Urinary bladder (tissue), 4 donors: ENCODE measurements around the gene MIP. TPM values are rescaled to one million over a fixed set of nuclear protein-coding genes. Genes with fewer than 3 reads are reported as not detected.
A peak's percentile ranks its signal among the peaks of the same experiment; 100 is the strongest.
"Not testable (repeated sequence)": the region's sequence is repeated elsewhere in the genome, so short reads cannot be mapped to it uniquely, and the experiment has no call there.

Experiments
- DNase-seq: peaks from one replicate; pipeline ENCODE4 v3.0.0-alpha.2; 2015; ENCODE audit errors: extremely low spot score
- H3K27ac ChIP-seq: one replicate; pipeline ENCODE4 v1.5.1; 2013; ENCODE audit warnings: low read depth, mild to moderate bottlenecking, moderate library complexity
- H3K36me3 ChIP-seq: one replicate; pipeline ENCODE4 v1.6.1; 2013; ENCODE audit warnings: mild to moderate bottlenecking, moderate library complexity; ENCODE audit not compliant: insufficient read depth
- H3K4me1 ChIP-seq: one replicate; pipeline ENCODE4 v1.6.1; 2013; ENCODE audit warnings: mild to moderate bottlenecking, moderate library complexity; ENCODE audit not compliant: insufficient read depth
- H3K4me3 ChIP-seq: one replicate; pipeline ENCODE4 v1.5.1; 2013; ENCODE audit warnings: low read depth, low read length
- WGBS: extraction: QIAGEN DNeasy Blood & Tissue Kit; methylation state at CpG from one replicate; pipeline ENCODE4 v1.1.7; 2013; 5-methylcytosine and 5-hydroxymethylcytosine counted together
- polyA plus RNA-seq: library from polyadenylated mRNA; stranded (reverse); fragments of 200-250 nt; gene quantifications from one replicate; pipeline ENCODE4 v1.2.3, GENCODE V29; 2013
- total RNA-seq: library from RNA; depleted of rRNA; stranded (reverse); fragments of >200 nt; gene quantifications from one replicate; pipeline ENCODE4 v1.2.3, GENCODE V29; 2014
- donor health status: healthy with polysubstance abuse.
- donor health status: healthy.

The MIP gene
- total RNA-seq (not detected), polyA plus RNA-seq (not detected)

DNA sequence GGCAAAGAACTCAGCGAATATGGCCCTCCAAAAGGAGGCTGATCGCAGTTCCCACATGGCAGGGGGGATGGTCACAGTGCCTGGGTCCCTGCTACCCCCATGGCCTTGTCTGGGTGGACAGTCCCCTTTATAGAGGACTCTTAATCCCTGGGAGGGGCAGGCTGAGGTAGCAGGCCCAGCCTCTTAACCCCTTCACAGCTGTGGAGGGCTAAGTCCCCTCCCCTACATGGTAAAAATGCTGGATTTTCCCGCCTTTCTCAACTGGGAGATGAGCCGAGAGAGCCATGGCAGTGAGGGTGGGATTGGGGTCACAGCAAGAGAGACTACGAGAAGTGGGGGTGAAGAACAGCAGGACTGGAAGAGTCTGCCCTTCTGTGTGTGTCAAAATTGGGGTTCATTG lies at the start of gene MIP:
MIP (minus strand) TSS at position 101 of the 400 bp plus-strand sequence; CDS start at position 57, 44 bp downstream.
- H3K4me1 ChIP-seq, result no peaks in the 10 kb centered on the region
- 83% methylated on average over 5 of the region's 5 CpGs for WGBS
- no peaks in the 10 kb centered on the region for H3K36me3 ChIP-seq
- no peak within 1 kb of the TSS for H3K27ac ChIP-seq
- H3K4me3 ChIP-seq, result no peak within 1 kb of the TSS
- DNase-seq, result no peak

DNA sequence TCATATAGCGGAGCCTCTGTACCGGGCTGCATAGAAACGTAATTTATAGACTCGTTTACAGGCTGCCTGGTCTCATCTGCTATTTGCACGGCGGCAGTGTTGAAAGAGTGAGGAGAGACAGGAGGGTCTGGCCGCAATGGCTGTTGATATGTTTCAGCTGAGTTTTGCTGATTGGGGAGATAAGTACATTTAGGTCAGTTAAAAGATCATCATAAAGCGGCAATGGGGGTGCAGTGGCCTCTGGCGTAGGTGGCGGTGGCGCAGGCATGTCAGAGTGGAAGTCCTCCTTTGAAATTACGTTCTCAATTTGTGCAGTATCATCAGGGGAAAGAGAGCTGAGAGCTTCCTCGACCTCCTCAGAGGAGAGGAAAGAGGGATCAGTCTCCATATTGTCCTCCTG lies 45.4 kb upstream of the MIP start:
- not testable (repeated sequence) for H3K4me1 ChIP-seq, H3K27ac ChIP-seq, DNase-seq, H3K36me3 ChIP-seq, H3K4me3 ChIP-seq
- 75% methylated on average over 13 of the region's 13 CpGs for WGBS

DNA sequence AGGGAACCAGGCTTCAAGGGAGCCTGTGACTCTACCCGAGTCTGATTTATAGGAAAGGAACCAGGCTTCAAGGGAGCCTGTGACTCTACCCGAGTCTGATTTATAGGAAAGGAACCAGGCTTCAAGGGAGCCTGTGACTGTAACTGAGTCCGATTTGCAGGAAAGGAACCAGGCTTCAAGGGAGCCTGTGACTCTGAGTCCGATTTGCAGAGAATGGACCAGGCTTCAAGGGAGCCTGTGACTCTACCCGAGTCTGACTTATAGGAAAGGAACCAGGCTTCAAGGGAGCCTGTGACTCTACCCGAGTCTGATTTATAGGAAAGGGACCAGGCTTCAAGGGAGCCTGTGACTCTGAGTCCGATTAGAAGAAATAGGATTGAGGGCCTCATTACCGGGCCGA lies 45.0 kb upstream of the MIP start:
- H3K27ac ChIP-seq, H3K4me1 ChIP-seq, H3K36me3 ChIP-seq, H3K4me3 ChIP-seq, DNase-seq: not testable (repeated sequence)
- 65% methylated on average over 9 of the region's 9 CpGs for WGBS

DNA sequence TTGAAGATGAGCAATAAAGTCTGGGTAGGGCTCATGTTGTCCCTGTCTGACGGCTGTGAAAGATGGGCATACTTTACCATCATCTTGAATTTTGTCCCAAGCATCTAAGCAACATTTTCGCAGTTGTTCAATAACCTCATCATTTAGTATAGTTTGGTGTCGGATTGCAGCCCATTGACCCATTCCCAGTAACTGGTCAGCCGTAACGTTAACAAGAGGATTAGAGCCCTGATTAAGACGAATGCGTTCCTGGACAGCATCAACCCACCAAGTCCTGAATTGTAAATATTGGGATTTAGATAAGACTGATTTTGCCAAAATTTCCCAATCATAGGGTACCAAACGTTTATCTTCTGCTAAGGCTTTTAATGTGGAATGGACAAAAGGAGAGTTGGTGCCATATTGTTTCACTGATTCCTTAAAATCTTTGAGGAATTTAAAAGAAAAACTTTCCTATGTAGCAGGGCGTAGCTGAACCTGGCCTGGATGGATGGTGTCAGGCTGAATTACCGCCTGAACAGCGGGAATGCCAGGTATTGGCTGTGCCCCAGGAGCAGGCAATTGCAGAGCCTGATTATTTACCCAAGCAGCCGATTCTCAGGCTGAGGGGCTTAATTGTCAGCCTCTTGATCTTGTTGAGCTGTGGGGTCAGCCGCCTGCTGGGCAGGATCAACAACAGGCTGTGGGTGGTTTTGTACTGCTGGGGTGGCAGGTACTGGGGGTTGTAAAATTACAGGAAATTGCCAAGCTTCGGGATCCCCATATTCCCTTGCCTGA lies 43.9 kb upstream of the MIP start:
- H3K4me3 ChIP-seq, H3K27ac ChIP-seq, DNase-seq, H3K36me3 ChIP-seq, H3K4me1 ChIP-seq: not testable (repeated sequence)
- WGBS, result 61% methylated on average over 14 of the region's 14 CpGs

DNA sequence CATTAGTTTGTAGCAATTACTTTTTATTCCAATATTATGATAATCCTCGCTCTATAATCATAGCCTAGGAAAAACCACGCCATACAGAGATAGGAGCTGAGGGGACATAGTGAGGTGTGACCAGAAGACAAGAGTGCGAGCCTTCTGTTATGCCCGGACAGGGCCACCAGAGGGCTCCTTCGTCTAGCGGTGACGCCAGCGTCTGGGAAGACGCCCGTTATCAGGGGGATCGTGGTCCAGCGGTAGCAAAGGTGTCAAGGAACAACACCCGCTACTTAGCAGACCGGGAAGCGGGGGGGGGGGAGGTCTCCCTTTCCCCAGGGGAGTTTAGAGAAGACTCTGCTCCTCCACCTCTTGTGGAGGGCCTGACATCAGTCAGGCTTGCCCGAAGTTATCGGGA lies 42.2 kb upstream of the MIP start:
- H3K4me3 ChIP-seq, H3K27ac ChIP-seq, H3K36me3 ChIP-seq, H3K4me1 ChIP-seq, DNase-seq: not testable (repeated sequence)
- 9% methylated on average over 17 of the region's 17 CpGs for WGBS

DNA sequence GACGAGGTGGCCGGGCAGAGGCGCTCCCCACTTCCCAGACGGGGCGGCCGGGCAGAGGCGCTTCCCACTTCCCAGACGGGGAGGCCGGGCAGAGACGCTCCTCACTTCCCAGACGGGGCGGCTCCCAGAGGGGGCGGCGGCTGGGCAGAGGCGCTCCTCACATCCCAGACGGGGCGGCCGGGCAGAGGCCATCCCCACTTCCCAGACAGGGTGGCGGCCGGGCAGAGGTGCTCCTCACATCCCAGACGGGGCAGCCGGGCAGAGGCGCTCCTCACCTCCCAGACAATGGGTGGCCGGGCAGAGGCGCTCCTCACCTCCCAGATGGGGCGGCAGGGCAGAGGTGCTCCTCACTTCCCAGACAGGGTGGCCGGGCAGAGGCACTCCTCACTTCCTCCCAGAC lies 40.0 kb upstream of the MIP start:
- not testable (repeated sequence) for H3K27ac ChIP-seq, H3K4me3 ChIP-seq, H3K36me3 ChIP-seq, DNase-seq, H3K4me1 ChIP-seq
- WGBS, result 96% methylated on average over 27 of the region's 27 CpGs

DNA sequence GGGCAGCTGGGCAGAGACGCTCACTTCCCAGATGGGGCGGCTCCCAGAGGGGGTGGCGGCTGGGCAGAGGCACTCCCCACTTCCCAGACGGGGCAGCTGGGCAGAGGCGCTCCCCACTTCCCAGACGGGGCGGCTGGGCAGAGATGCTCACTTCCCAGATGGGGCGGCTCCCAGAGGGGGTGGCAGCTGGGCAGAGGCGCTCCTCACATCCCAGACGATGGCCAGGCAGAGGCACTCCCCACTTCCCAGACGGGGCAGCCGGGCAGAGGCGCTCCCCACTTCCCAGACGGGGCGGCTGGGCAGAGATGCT lies 39.6 kb upstream of the MIP start:
- 95% methylated on average over 15 of the region's 15 CpGs for WGBS
- not testable (repeated sequence) for H3K4me3 ChIP-seq, H3K36me3 ChIP-seq, DNase-seq, H3K4me1 ChIP-seq, H3K27ac ChIP-seq

DNA sequence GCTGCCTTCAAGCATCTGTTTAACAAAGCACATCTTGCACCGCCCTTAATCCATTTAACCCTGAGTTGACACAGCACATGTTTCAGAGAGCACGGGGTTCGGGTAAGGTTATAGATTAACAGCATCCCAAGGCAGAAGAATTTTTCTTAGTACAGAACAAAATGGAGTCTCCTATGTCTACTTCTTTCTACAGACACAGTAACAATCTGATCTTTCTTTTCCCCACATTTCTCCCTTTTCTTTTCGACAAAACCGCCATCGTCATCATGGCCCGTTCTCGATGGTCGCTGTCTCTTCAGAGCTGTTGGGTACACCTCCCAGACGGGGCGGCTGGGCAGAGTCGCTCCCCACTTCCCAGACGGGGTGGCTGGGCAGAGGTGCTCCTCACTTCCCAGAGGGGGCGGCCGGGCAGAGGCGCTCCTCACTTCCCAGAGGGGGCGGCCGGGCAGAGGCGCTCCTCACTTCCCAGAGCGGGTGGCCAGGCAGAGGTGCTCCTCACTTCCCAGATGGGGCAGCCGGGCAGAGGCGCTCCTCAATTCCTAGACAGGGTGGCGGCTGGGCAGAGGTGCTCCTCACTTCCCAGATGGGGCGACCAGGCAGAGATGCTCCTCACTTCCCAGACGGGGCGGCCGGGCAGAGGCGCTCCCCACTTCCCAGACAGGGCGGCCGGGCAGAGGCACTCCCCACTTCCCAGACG lies 39.1 kb upstream of the MIP start:
- WGBS, result 92% methylated on average over 31 of the region's 31 CpGs
- not testable (repeated sequence) for H3K4me3 ChIP-seq, H3K36me3 ChIP-seq, H3K27ac ChIP-seq, H3K4me1 ChIP-seq, DNase-seq

DNA sequence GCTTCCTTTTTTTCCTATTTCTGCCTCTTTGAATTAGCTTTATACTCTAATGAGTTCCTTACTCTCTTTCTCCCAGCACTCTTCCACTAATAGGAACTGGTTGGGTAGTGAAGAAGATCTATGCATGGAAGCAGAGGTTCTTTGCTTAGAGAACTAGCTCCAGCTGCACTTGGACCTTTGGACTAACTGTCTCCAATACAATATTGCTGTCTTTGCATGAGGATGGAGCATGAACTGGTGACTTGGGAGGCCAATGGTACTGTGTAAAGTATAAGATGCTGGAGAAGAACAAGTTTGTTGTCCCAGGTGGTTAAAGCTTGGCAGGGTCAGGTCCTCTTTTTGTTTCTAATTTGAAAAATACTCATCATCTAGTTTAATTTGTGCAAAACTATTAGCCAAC lies 35.9 kb upstream of the MIP start:
- Histone ChIP-seq H3K27ac (no peak overlapping the region), H3K4me3 (no peak overlapping the region), H3K4me1 (peaks cover 2% of the 10 kb centered on the region), H3K36me3 (no peaks in the 10 kb centered on the region)
- DNase-seq, result no peak

DNA sequence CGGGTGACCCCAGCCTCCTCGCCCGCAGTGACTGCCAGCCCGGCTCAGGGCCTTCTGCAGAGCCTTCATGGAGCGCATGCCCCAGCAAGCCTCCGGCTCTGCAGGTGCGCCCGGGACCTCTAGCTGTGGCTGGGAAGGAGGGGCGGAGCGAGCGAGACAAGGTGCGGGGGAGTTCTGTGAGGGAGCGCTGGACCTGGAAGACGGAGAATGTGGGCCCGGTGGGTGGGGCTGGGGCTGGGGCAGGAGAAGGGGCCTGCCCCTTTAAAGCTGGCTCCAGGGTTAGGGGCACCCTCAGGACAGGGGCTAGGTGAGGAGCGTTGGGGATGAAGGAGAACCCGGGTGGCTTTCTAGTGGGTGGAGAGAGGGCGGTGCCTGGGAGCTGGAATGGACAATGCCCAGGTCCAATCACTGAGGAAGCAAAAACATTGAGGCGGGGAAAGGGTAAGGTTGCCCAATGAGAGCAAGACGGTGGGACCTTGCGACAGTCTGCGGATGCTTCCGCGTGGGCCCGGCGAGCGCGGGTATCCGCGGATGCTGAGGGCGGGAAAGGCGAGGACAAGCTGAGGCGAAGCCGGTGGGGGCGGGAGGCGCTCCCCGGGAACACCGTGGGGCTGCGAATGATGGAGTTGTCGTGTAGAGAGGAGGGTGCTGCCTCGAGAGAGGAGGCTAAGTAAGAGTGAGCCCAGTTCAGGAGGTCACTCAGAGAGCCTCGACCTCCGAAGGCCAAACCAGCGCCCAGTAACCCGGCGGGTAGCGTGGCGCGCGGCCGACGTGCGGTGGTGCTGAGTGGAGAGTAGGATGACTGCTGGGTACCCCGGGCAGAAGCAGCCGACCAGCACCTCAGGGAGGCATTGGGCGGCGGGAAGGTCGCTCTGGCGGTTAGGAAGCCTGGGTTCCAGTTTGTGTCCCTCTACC lies 33.8 kb upstream of the MIP start, which contains the start of gene GLS2:
GLS2 (minus strand) TSS at position 121 of the 915 bp plus-strand sequence; CDS start at position 78, 43 bp downstream.
- no peak within 1 kb of the TSS for H3K27ac ChIP-seq
- H3K4me3 ChIP-seq, result peak within 1 kb of the TSS; percentile 61
- H3K4me1 ChIP-seq, result peaks cover 2% of the 10 kb centered on the region
- DNase-seq, result peak; percentile 54
- H3K36me3 ChIP-seq, result no peaks in the 10 kb centered on the region
- 12% methylated on average over 59 of the region's 59 CpGs for WGBS

DNA sequence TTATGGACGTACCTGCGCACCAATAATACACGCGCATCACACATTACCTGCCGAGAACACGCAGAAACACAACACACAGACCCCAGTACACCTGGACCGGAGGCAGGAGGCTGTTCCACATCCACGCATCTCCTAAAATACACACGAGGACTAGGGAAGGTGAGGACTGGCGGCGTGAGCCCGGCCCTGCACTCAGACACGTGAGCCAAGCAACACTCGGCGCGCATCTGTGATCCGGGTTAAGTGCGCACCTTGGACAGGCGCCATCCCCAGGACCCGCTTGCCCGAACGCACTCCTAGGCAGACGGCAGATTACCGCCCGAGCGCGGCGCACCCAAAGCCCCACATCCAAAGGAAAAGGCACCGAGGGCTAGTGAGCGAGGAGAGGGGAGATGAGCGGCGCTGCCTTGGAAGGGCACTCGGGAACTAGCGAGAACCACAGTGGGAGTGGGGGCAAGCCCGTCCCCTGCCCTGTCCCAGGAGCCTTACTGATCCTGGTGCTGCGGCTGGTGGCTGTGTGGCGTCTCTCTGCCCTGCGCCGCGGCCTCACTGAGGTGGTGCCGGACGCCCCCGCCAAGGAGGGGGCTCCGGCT lies 33.1 kb upstream of the MIP start:
- Histone ChIP-seq H3K36me3 (no peaks in the 10 kb centered on the region), H3K27ac (no peak overlapping the region), H3K4me3 (peak overlapping the region; percentile 61), H3K4me1 (peaks cover 2% of the 10 kb centered on the region)
- no peak for DNase-seq
- WGBS, result 6% methylated on average over 44 of the region's 44 CpGs

DNA sequence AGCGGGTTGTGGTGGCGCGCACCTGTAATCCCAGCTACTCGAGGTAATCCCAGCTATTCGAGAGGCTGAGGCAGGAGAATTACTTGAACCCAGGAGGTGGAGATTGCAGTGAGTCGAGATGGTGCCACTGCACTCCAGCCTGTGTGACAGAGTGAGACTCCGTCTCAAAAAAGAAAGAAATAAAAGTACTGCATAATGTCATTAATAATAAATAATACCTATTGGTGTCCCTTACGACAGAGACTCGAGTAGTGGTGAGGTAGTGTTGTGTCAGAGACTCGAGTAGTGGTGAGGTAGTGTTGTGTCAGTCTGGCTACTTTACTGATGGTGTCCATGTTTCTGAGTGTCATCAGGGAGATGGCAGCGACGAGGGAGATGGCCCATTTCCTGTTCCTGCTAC lies 32.2 kb upstream of the MIP start:
- no peak overlapping the region for H3K4me3 ChIP-seq
- H3K36me3 ChIP-seq, result no peaks in the 10 kb centered on the region
- peaks cover 2% of the 10 kb centered on the region for H3K4me1 ChIP-seq
- H3K27ac ChIP-seq, result no peak overlapping the region
- WGBS, result 84% methylated on average over 12 of the region's 12 CpGs
- DNase-seq, result no peak

DNA sequence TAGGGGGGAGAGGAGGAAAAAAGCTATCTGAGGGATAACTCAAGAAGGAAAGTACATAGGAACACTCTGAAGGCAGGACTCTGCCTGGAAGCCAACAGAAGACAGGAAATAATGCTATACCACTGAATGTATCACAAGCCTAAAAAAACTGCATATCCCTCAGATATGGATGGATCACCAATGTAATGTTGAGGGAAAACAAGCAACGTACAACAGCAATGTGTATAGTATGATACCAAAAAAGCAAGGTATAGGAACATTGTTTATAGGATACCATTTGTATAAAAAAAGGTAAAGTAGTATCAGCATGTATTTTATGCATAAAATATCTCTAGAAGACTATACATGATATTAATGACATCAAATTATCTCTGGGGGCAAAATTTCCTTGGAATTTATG lies 30.1 kb upstream of the MIP start:
- H3K4me3 ChIP-seq, result no peak overlapping the region
- WGBS, result 77% methylated on average over 1 of the region's 1 CpG
- no peak for DNase-seq

More for the DNA sequence above, 30.1 kb upstream of the MIP start:
- Histone ChIP-seq H3K36me3 (no peaks in the 10 kb centered on the region), H3K27ac (no peak overlapping the region), H3K4me1 (peaks cover 2% of the 10 kb centered on the region)
